Embryonic facial prominence (tissue), 1 donor: ENCODE measurements around the gene GALNT5.
A peak's percentile ranks its signal among the peaks of the same experiment; 100 is the strongest.
"Not testable (repeated sequence)": the region's sequence is repeated elsewhere in the genome, so short reads cannot be mapped to it uniquely, and the experiment has no call there.

Experiments used
- DNase-seq: peaks from one replicate; pipeline ENCODE4 v3.0.0-alpha.2; 2016; ENCODE audit errors: extremely low spot score

Gene GALNT5, protein sequence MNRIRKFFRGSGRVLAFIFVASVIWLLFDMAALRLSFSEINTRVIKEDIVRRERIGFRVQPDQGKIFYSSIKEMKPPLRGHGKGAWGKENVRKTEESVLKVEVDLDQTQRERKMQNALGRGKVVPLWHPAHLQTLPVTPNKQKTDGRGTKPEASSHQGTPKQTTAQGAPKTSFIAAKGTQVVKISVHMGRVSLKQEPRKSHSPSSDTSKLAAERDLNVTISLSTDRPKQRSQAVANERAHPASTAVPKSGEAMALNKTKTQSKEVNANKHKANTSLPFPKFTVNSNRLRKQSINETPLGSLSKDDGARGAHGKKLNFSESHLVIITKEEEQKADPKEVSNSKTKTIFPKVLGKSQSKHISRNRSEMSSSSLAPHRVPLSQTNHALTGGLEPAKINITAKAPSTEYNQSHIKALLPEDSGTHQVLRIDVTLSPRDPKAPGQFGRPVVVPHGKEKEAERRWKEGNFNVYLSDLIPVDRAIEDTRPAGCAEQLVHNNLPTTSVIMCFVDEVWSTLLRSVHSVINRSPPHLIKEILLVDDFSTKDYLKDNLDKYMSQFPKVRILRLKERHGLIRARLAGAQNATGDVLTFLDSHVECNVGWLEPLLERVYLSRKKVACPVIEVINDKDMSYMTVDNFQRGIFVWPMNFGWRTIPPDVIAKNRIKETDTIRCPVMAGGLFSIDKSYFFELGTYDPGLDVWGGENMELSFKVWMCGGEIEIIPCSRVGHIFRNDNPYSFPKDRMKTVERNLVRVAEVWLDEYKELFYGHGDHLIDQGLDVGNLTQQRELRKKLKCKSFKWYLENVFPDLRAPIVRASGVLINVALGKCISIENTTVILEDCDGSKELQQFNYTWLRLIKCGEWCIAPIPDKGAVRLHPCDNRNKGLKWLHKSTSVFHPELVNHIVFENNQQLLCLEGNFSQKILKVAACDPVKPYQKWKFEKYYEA

DNA sequence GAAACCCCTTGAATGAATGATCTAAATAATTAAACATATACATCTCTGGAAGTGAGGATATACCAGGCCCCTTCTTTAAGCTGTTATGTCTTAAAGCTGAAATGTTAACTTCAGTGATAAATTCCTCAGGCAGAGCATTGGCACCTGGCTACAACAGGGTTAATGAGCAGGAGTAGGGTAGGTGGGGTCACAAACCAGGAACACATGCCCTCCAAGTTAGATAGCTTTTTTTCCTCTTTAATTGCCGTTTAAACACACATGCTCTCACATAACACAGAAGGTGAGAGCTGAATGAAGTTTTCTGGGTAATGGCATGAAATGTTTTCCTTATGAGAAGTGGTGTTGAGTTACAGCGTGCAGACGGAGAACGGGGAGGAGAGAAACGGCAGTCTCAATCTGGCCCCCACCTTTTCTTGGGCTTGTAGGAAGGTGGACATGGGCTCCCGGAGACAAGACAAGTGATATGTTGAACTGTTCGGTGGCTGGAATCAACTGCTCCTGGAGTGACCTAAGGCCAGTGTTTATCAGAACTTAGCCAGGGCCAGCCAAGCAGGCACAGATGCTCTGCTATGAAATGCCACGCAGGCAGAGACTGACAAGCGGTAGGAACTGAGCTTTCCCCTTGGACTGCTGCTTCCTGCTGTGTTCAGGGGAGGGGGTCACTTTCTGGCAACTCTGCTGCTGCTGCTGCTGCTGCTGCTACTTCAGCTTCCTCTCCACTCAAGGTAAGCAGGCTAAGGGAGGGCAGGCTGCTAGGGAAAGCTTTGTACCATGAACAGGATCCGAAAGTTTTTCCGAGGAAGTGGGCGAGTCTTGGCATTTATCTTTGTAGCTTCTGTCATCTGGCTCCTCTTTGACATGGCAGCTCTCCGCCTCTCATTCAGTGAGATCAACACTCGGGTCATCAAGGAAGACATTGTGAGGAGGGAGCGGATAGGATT lies at the start of gene GALNT5:
TSS of gene GALNT5 (plus strand) at position 394 of the 941 bp plus-strand sequence. CDS start at position 772, 378 bp downstream.
- DNase-seq = peak; percentile 64

DNA sequence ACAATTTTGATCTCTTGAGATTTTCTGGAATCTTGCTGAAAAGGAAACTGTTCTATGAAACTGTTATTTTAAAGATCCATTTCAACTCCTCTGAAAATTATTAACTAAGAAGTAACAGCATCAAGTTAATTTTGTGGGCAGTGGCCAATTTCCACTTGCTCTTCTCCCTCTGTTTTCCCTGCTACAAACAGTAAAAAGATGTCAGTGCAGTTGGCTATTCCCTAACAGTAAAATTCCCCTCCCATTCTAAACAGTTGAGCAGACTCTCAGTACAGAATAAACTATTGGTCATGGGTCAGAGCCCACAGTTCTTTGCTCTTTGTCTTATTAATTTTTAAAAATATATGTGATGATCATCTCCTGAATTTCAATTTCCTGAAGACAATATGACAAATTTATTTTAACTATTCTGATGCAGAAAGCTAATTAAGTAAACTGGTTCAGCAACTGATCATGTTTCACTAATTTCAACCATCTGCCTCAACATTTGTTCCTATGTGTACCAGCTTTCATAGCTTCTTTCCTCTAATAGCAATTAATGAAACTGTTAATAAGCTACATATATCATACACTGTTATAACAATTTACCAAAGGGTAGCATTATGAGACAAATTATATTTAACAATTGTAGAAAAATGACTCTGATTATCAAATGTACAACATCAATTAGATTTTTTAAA lies 41.1 kb upstream of the GALNT5 start:
- no peak for DNase-seq

DNA sequence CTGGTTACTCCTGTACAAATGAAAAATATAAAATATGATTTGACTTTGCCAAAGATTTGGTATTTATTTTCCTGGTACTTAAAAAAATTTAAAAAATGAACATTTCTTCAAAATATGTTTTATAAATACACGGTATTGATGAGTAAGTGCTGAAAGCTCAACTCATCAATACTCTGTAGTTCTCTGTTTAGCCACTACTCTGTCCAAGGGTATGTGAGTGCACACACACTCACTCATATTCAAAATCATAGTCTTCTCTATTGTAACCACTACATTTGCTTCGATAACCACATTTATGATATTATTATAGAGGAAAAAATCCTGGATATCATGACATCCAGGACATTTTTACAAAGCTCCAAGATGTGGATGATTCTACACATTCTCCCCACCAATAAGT lies 40.1 kb upstream of the GALNT5 start:
- no peak for DNase-seq

DNA sequence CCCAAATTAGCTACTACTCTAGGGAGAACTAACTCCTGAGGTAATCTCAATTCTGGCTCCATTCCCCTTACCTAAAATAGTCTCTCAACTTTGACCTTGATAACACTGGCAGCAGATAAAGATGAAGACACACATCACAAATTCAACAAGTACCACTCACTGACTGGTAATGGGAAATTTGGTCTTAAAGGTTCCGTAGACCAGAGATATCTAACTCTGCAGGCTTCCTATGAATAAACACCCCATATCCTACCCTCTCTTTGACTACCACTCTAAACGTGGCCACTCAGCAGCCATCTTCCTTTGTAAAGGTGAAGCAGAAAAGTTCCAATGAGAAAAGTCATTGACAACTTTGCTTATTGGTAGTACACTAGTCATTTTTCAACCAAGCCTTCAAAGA lies 38.6 kb upstream of the GALNT5 start:
- DNase-seq = no peak

DNA sequence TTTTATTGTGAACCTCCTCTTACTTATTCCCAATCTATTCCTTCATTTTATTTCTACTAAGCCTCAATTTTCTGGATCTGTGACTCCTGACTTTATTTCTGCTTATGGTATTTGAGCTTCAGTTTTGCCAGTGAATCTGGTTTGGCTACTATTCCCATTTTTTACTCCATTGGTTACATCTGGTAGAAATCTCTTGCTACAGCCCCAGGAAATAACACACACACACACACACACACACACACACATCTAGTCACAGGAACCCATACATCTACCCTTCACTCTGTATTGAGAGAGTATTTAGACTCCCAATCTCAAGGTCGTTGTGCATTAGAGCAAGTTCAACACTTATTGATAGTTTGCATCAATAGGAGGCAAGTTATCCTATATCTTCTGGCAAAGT lies 37.0 kb upstream of the GALNT5 start:
- DNase-seq = no peak

DNA sequence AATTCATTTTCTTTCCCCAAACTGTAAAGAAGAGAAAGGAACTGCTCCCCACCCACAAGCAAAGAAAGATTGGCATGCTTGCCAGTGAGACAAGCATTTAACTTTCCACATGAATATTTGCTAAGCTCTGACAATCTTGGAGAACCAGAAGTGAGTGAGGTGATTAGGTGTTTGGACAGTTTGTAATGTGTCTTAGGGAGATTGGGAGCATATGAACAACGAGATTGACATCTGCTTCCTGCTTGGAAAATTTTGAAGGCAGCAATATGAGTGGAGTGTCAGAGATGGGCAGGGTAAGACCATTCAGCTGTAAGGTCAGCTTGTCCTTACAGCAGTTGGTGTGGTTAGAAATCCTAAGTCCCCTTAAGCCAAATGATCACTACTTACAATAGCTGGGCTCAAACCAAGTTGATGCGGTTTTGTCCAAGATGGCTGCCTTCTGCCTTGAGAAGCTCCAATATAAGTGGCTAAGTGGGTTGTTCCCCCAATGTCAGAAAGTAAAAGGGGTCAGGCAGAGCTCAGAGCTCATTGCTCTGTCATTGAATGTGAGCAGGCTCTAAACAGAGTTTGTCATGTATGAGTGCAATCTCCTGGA lies 36.0 kb upstream of the GALNT5 start:
- DNase-seq = no peak

DNA sequence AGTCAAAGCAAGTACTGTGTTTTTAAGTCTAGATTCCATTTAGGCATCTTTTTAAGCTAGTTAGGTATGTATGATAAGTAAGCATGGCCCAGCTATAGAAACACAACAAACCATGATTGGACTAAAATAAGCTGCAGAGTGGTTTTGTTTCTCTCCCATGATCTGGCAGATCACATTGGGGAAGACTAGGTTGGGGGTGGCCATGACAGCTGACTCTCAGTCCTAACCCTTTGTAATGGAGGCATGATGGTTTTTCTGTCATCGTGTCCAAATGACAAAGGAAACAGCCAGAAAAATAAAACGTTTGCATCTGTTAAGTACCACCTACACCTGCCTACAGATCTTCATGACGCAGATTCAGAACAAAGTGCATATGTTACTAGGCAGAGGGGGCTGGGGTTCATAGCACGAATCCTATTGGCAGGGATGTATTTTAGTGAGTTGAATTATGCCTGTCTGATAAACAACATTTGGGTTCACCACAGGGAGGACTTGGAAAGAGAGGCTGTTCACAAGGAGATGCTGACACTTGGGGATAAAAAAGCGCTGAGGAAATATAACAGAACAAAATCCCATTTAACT lies 33.8 kb upstream of the GALNT5 start:
- DNase-seq = no peak

DNA sequence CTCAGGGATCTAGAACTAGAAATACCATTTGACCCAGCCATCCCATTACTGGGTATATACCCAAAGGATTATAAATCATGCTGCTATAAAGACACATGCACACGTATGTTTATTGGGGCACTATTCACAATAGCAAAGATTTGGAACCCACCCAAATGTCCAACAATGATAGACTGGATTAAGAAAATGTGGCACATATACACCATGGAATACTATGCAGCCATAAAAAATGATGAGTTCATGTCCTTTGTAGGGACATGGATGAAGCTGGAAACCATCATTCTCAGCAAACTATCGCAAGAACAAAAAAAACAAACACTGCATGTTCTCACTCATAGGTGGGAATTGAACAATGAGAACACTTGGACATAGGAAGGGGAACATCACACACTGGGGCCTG lies 33.1 kb upstream of the GALNT5 start:
- not testable (repeated sequence) for DNase-seq

DNA sequence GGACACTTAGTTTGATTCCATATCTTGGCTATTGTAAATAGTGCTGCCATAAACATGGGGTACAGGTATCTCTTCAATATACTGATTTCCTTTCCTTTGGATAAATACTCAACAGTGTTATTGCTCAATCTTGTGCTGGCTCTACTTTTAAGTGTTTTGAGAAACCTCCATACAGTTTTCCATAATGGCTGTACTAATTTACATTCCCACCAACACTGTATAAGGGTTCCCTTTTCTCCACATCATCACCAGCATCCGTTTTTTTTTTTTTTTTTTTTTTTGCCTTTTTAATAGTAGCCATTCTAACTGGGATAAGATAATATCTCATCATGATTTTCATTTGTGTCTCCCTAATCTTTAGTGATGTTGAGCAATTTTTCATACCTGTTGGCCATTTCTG lies 29.9 kb upstream of the GALNT5 start:
- DNase-seq = no peak

DNA sequence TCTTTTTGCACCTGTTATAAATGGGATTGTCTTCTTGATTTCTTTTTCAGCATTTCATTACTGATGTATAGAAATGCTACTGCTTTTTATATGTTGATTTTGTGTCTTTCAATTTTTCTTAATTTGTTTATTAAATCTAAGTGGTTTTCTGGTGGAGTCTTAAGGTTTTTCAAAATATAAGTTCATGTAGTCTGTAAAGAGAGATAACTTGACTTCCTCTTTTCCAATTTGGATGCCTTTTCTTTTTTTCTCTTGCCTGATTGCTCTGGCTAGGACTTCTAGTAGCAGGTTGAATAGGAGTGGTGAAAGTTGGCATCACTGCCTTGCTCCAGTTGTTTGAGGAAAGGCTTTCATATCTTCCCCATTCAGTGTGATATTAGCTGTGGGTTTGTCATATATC lies 28.6 kb upstream of the GALNT5 start:
- no peak for DNase-seq

DNA sequence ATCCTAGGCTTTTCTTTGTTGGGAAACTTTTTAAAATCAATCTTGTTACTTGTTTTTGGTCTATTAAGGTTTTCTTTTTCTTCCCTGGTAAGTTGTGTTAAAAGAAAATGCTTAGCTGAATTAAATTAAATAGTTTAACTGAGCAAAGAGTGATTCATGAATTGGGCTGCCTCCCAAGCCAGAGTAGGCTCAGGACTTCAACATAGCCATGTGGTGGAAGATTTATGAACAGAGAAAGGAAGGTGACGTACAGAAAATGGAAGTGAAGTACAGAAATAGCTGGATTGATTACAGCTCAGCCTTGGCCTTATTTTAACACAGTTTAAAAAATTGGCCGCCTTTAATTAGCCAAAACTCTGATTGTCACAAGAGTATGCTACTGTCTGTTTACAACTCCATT lies 27.9 kb upstream of the GALNT5 start:
- DNase-seq = no peak

DNA sequence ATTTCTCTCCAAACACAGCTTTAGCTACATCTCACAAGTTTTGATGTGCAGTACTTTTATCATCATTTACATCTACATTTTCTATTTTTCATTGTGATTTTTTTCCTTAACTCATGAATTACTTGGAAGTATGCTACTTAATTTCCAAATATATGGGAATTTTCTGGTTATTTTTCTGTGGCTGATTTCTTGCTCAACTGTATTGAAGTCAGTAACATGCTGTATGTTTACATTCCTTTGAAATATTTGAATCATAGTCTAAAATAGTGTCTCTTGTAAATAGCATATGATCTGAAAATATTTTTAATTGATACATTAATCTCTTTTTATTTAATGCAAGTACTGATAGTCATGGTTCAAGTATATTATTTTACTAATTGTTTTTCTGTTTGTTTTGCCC lies 26.0 kb upstream of the GALNT5 start:
- no peak for DNase-seq

DNA sequence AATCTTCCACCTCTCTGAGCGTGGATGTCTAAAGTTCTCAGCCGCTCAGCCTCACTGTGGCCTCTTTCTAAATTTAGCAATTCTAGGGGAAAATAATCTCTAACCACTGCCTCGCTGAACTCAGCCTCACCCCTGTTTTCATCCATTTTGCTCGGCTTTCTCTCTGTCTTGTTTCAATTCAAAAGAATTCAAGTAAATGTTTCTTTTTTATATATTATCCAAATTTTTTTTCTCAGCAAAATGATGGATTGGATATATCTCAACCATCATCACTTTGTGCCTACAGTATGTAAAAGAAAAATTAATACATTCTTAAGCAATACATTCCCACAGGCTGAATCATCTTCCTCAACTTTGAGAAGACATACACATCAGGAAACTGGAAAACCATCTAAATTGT lies 24.0 kb upstream of the GALNT5 start:
- no peak for DNase-seq

DNA sequence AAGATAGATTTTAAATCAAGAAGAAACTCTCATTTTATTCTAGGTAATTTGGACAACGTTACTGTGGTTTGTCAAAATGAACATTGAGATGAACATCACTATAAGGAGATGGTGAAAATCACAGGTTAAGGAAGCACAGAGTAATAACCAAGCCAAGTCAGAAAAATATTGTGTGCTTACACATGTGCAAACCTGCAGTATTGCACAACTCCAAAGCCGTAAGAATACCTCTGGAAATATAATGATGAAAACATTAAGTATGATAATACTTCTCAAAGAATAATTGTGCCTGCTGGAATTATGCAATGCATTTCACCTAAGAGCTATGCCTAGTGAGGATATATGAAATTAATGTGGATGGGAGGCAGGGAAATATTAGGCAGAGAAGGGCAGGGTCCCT lies 21.1 kb upstream of the GALNT5 start:
- no peak for DNase-seq

DNA sequence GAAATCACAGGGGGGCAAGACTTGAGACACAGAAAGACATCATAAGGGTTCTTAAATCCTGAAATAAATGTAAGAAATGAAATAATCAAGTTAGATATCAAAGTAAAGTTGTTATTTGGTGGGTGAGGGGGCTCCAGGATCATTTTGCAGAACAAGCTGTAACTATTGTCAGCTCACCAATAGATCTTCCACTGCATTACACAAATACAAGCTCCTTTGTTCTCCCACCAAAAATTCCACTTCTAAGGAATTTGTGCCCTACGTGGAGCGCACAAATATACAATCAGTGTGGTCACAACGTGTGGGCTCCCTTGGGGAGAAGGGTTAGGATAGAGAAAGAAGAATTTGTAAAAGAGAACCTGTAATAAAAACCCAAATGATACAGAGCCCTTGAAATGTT lies 19.2 kb upstream of the GALNT5 start:
- DNase-seq = no peak

DNA sequence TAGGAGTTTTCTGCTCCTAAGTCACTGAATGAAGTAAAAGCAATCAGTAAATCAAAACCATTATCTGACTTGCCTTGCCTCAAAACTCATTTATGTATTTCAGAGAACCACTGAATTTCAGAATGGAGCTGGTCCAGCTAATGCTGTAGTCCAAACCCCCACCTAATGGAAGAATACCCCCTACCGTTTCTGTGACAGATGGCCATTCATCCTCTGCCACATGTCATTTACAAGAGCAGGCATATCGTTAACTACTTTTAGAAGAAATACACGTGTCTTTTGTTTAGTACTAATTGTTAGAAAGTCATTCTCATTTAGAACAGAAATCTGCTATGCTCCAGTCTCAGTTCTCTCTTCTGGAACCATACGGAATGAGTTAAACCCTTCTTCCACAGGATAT lies 12.8 kb upstream of the GALNT5 start:
- DNase-seq = no peak

DNA sequence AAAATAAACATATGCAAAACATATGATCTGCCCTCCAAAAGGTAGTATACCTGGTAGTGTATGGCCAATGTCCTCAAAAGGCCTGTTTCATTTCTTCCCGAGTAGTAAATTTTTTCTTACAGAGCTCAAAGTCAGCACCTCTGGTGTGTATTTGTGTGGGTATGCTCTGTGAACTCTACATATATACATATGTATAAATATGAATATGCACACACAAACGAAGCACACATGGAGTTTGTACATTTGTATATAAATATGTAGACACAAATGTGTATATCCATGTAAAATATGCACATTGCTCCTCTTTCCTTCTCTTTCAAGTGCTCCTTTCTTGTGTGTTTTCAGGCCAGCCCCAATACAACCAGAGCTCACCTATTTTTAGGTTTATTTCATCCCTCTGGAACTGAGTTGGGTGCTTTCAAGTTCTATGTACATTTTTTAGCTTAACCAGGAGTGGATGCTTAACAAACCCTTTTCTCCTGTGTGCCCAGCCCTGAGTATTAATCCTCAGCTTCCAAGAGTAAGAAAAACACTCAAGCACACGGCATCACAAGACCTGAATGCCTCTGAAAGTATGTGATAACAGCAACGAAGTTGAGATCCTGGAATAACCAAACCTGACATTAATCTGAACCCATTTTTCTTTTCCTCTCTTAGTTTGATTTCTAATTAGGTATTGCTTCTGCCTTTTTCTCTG lies 12.2 kb upstream of the GALNT5 start:
- no peak for DNase-seq

DNA sequence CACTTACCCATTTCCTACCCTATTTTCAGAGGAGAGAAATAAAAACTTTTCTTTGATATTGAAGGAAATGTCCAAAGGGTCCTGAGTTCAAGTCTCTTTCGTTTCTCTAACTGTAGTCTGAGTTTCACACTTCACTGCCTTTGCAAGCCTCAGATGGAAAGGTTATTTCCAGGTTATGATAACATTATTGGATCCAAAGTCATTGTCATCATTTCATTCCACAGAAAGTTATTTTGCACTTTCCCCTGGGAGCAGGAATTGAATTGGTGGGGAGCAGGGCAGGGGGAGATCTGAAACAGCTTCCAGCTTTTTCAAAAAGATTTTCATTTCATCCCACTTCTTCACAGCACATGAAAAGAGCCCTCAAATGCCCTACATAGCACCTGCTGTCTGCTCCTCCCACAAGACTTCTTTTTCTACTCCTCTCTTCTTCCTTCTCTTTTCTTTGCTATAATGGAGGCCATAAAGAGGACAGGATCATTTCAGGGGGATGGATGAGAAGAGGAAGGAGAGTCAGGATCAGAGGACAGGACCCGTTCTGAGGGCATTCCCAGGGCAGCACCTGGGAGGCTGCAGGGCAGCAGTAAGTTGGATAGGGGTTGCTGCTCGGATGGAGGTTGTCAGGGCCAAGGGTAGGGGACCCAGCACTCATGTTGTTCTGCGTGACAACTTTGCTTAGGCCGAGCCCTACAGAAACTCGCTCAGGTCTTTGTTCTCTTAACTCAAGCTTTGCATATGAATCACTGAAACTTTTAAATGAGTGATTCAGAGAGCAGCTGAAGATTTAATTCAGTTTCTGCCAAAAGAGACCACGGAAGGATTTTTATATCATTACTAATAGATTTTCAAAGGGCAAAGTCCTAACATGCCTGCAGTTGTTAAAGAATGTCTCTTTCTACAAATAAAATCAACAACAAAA lies 11.4 kb upstream of the GALNT5 start:
- no peak for DNase-seq
